Central memory CD8-positive, alpha-beta T cell (primary cell): ENCODE data around the gene IQGAP1.

ENCODE experiments used
- ATAC-seq: fragments of 150-1000 bp; cut with Tn5 transposase; replicated peaks from 2 replicates; pipeline ENCODE4 v1.10.0; 2022; ENCODE audit warnings: mild to moderate bottlenecking, moderate FRiP score, moderate number of reproducible peaks; ENCODE audit not compliant: poor library complexity, severe bottlenecking; ENCODE audit errors: extremely low read depth
- DNase-seq, 2 donors: peaks; one replicate each; pipeline ENCODE4 v3.0.0; 2021; ENCODE audit warnings: low spot score in 2 of 2
- H3K27ac Mint-ChIP-seq: one replicate; pipeline ENCODE4 v1.8.0; 2022; ENCODE audit warnings: low read depth, mild to moderate bottlenecking, moderate library complexity, mixed read lengths
- H3K27me3 Mint-ChIP-seq: one replicate; pipeline ENCODE4 v1.8.0; 2022; ENCODE audit warnings: mixed read lengths
- H3K36me3 Mint-ChIP-seq: one replicate; pipeline ENCODE4 v1.8.0; 2022; ENCODE audit warnings: mild to moderate bottlenecking, moderate library complexity, mixed read lengths; ENCODE audit not compliant: insufficient read depth
- H3K4me1 Mint-ChIP-seq: one replicate; pipeline ENCODE4 v1.8.0; 2022; ENCODE audit warnings: mixed read lengths
- H3K4me3 Mint-ChIP-seq: one replicate; pipeline ENCODE4 v1.8.0; 2022; ENCODE audit warnings: mild to moderate bottlenecking, moderate library complexity, mixed read lengths
- H3K9me3 Mint-ChIP-seq: one replicate; pipeline ENCODE4 v1.8.0; 2022; ENCODE audit warnings: mixed read lengths

Gene IQGAP1

GRCh38 chr15:90441027-90441426, 53.0 kb downstream of the IQGAP1 start:
- no peaks in the 10 kb centered on the region for H3K27me3 Mint-ChIP-seq
- no peak for ATAC-seq
- H3K4me1 Mint-ChIP-seq: peaks cover 24% of the 10 kb centered on the region
- H3K27ac Mint-ChIP-seq: no peak overlapping the region
- no peaks in the 10 kb centered on the region for H3K9me3 Mint-ChIP-seq
- no peak overlapping the region for H3K4me3 Mint-ChIP-seq
- H3K36me3 Mint-ChIP-seq: peaks cover 54% of the 10 kb centered on the region
- no peak for DNase-seq

- Mint-ChIP-seq H3K27ac (no peak overlapping the region), H3K27me3 (no peaks in the 10 kb centered on the region), H3K4me3 (no peak overlapping the region), H3K4me1 (peaks cover 18% of the 10 kb centered on the region), H3K9me3 (no peaks in the 10 kb centered on the region), H3K36me3 (peaks cover 53% of the 10 kb centered on the region)
- ATAC-seq (no peak), DNase-seq (no peak)
These were observed 54.4 kb downstream of the IQGAP1 start for GRCh38 chr15:90442423-90442822.

- H3K4me3 Mint-ChIP-seq: no peak overlapping the region
- H3K4me1 Mint-ChIP-seq: peaks cover 17% of the 10 kb centered on the region
- DNase-seq (no peak), ATAC-seq (no peak)
- no peaks in the 10 kb centered on the region for H3K27me3 Mint-ChIP-seq
- no peaks in the 10 kb centered on the region for H3K9me3 Mint-ChIP-seq
- H3K27ac Mint-ChIP-seq: peak overlapping the region; percentile 8
- H3K36me3 Mint-ChIP-seq: peaks cover 67% of the 10 kb centered on the region
These were observed 61.2 kb downstream of the IQGAP1 start for GRCh38 chr15:90449206-90449735.

GRCh38 chr15:90451053-90451850, 63.2 kb downstream of the IQGAP1 start:
- Mint-ChIP-seq H3K4me3 (no peak overlapping the region), H3K4me1 (peaks cover 9% of the 10 kb centered on the region), H3K27me3 (no peaks in the 10 kb centered on the region), H3K9me3 (no peaks in the 10 kb centered on the region), H3K36me3 (peaks cover 75% of the 10 kb centered on the region), H3K27ac (peak overlapping the region; percentile 16)
- DNase-seq (no peak), ATAC-seq (no peak)

- no peak overlapping the region for H3K4me3 Mint-ChIP-seq
- H3K36me3 Mint-ChIP-seq: peaks cover 82% of the 10 kb centered on the region
- H3K9me3 Mint-ChIP-seq: no peaks in the 10 kb centered on the region
- DNase-seq (no peak), ATAC-seq (no peak)
- no peak overlapping the region for H3K27ac Mint-ChIP-seq
- no peaks in the 10 kb centered on the region for H3K27me3 Mint-ChIP-seq
- H3K4me1 Mint-ChIP-seq: peaks cover 16% of the 10 kb centered on the region
These were observed 68.2 kb downstream of the IQGAP1 start for GRCh38 chr15:90456236-90456635.

- ATAC-seq (no peak), DNase-seq (no peak)
- Mint-ChIP-seq H3K36me3 (peaks cover 77% of the 10 kb centered on the region), H3K9me3 (no peaks in the 10 kb centered on the region), H3K4me3 (no peak overlapping the region), H3K27me3 (no peaks in the 10 kb centered on the region), H3K27ac (no peak overlapping the region), H3K4me1 (peaks cover 27% of the 10 kb centered on the region)
These were observed 70.0 kb downstream of the IQGAP1 start for GRCh38 chr15:90458061-90458460.

- Mint-ChIP-seq H3K4me1 (peaks cover 27% of the 10 kb centered on the region), H3K36me3 (peaks cover 69% of the 10 kb centered on the region), H3K9me3 (no peaks in the 10 kb centered on the region), H3K27me3 (no peaks in the 10 kb centered on the region), H3K4me3 (no peak overlapping the region), H3K27ac (peak overlapping the region; percentile 56)
- DNase-seq (no peak), ATAC-seq (no peak)
These were observed 71.3 kb downstream of the IQGAP1 start for GRCh38 chr15:90459368-90459767.

GRCh38 chr15:90460142-90460824, 72.2 kb downstream of the IQGAP1 start:
- no peak for ATAC-seq
- peaks cover 27% of the 10 kb centered on the region for H3K4me1 Mint-ChIP-seq
- H3K36me3 Mint-ChIP-seq: peaks cover 69% of the 10 kb centered on the region
- H3K27me3 Mint-ChIP-seq: no peaks in the 10 kb centered on the region
- no peak for DNase-seq
- no peaks in the 10 kb centered on the region for H3K9me3 Mint-ChIP-seq
- peak overlapping the region; percentile 56 for H3K27ac Mint-ChIP-seq
- no peak overlapping the region for H3K4me3 Mint-ChIP-seq

GRCh38 chr15:90463381-90463780, 75.3 kb downstream of the IQGAP1 start:
- Mint-ChIP-seq H3K27me3 (no peaks in the 10 kb centered on the region), H3K9me3 (no peaks in the 10 kb centered on the region), H3K4me1 (peaks cover 27% of the 10 kb centered on the region), H3K4me3 (no peak overlapping the region), H3K27ac (peak overlapping the region; percentile 44), H3K36me3 (peaks cover 68% of the 10 kb centered on the region)
- ATAC-seq: no peak
- DNase-seq: no peak

GRCh38 chr15:90465140-90465929, 77.3 kb downstream of the IQGAP1 start:
- Mint-ChIP-seq H3K36me3 (peaks cover 67% of the 10 kb centered on the region), H3K9me3 (no peaks in the 10 kb centered on the region), H3K4me1 (peaks cover 30% of the 10 kb centered on the region), H3K27me3 (no peaks in the 10 kb centered on the region), H3K27ac (no peak overlapping the region), H3K4me3 (no peak overlapping the region)
- ATAC-seq (no peak), DNase-seq (no peak)

GRCh38 chr15:90465930-90466567, 78.0 kb downstream of the IQGAP1 start:
- peaks cover 71% of the 10 kb centered on the region for H3K36me3 Mint-ChIP-seq
- H3K4me1 Mint-ChIP-seq: peaks cover 34% of the 10 kb centered on the region
- H3K27me3 Mint-ChIP-seq: no peaks in the 10 kb centered on the region
- no peak for ATAC-seq
- H3K4me3 Mint-ChIP-seq: no peak overlapping the region
- no peak for DNase-seq
- no peak overlapping the region for H3K27ac Mint-ChIP-seq
- H3K9me3 Mint-ChIP-seq: no peaks in the 10 kb centered on the region

GRCh38 chr15:90469723-90470122, 81.7 kb downstream of the IQGAP1 start:
- Mint-ChIP-seq H3K9me3 (no peaks in the 10 kb centered on the region), H3K4me3 (no peak overlapping the region), H3K27me3 (no peaks in the 10 kb centered on the region), H3K27ac (peak overlapping the region; percentile 56), H3K36me3 (peaks cover 80% of the 10 kb centered on the region), H3K4me1 (peaks cover 34% of the 10 kb centered on the region)
- no peak for ATAC-seq
- DNase-seq: no peak
